Left colon (tissue), 2 donors: Measurements from ENCODE around the gene ANKRD34A. TPM values are rescaled to one million over a fixed set of nuclear protein-coding genes. Genes with fewer than 3 reads are reported as not detected.

Experiments used
- ATAC-seq: fragments of 200-7000 bp; cut with Tn5 transposase; one replicate; pipeline ENCODE4 v1.9.1; 2020; ENCODE audit warnings: mild to moderate bottlenecking, moderate library complexity
- DNase-seq, 2 donors: peaks; one replicate each; pipeline ENCODE4 v3.0.0-alpha.2; 2020
- intact Hi-C, 2 donors: fragments of 100-400 bp; cut with DNase I in 1 of 2; cut with micrococcal nuclease in 1 of 2; formaldehyde crosslinking; loops; one replicate each; pipeline versions ENCODE4 v1.11.2 to v1.14.0; 2022; cut with DNase I, micrococcal nuclease
- total RNA-seq, 2 donors: library from RNA; stranded (reverse); fragmentation: NEBNext Ultra II Directional; extraction: Animal tissue kit (Norgen Biotek cat#: 25700); gene quantifications; one replicate each; pipeline ENCODE4 v1.2.1, GENCODE V29; 2021
- donor health status: DM: no; HTN: no; CAD: no.
- donor health status: DM: yes; HTN: yes; CAD: no.

Gene ANKRD34A
- total RNA-seq, 2 donors from 2014 or later = 0.27 to 0.42 TPM

DNA sequence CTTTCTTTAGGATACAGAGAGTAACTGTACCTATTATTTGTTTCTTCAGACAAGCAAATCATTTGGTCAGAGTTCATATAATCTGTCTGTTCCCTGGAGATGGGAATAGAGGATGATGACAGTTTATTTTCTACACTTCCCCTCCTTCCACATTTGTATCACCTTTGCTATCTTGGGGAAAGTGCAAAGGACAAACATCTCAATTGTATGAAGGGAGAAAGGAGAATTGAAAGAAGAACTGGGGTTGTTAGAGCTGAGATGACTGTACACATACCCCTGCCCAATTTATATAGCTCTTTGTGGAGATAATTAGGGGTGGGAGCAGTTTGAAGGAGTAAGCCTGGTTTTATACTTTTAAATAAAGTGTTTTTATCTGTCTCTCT lies 14.1 kb upstream of the ANKRD34A start:
- DNase-seq (no peak), ATAC-seq (peak; percentile 10)
- intact Hi-C loops = loop anchor here in 1 of 2 donors (5.0 kb wide), 1 partner anchor 34 kb away; no protein-coding TSS in a partner anchor

GRCh38 chr1:145977486-145978470 lies 13.4 kb upstream of the ANKRD34A start:
- ATAC-seq (peak; percentile 41), DNase-seq (peak; percentile 78 to 90)
- intact Hi-C loops = loop anchor here in 1 of 2 donors (5.0 kb wide), 1 partner anchor 35 kb away; no protein-coding TSS in a partner anchor

DNA sequence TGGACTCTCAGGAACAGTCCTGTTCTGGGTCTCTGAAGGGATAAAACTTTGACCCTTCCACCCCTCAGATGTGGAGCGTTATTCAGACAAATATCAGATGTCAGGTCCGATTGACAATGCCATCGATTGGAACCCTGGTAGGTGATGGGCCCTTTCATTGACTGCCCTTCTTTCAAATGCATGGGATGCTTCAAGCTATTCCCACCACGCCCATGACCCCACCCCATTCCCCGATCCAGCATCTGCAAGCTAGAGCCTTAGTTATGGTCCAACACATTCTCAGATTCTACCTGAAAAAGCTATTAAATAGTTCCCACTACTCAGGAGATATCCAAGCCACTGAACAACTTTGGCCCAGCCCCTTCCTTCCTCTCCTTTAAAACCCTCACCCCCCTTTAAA lies 12.6 kb upstream of the ANKRD34A start:
- no peak for DNase-seq
- intact Hi-C loops = loop anchor here in 1 of 2 donors (5.0 kb wide), 1 partner anchor 35 kb away; no protein-coding TSS in a partner anchor
- no peak for ATAC-seq

GRCh38 chr1:145975216-145975615 lies 10.8 kb upstream of the ANKRD34A start:
- ATAC-seq (no peak), DNase-seq (no peak)
- intact Hi-C loops = loop anchor here in 1 of 2 donors (5.0 kb wide), 1 partner anchor 37 kb away; no protein-coding TSS in a partner anchor

- no peak for ATAC-seq
- no peak for DNase-seq
- intact Hi-C loops = loop anchor here in 1 of 2 donors (5.0 kb wide), 1 partner anchor 38 kb away; no protein-coding TSS in a partner anchor
These were observed 10.3 kb upstream of the ANKRD34A start for GRCh38 chr1:145974721-145975120.

DNA sequence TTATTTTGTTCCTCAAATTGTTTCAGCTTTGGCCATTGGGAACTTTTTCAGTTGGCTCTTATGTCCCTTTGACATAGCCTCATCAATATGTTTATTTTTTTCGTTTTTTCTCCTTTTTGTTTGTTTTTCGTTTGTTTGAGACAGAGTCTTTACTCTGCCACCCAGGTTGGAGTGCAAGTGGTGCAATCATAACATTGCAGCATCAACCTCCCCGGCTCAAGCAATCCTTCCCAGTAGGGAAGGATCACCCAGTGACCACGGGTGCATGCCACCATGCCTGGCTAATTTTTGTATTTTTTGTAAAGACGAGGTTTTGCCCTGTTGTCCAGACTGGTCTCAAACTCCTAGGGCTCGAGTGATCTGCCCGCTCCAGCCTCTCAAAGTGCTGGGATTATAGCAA lies 8.2 kb upstream of the ANKRD34A start:
- intact Hi-C loops = no loop called here
- ATAC-seq = no peak
- no peak for DNase-seq

GRCh38 chr1:145967288-145967687 lies 2.9 kb upstream of the ANKRD34A start:
- DNase-seq (no peak), ATAC-seq (no peak)
- intact Hi-C loops = loop anchor here in 1 of 2 donors (10.0 kb wide), 1 partner anchor 52 kb away; the partner anchor contains the start of genes ITGA10 and PEX11B

DNA sequence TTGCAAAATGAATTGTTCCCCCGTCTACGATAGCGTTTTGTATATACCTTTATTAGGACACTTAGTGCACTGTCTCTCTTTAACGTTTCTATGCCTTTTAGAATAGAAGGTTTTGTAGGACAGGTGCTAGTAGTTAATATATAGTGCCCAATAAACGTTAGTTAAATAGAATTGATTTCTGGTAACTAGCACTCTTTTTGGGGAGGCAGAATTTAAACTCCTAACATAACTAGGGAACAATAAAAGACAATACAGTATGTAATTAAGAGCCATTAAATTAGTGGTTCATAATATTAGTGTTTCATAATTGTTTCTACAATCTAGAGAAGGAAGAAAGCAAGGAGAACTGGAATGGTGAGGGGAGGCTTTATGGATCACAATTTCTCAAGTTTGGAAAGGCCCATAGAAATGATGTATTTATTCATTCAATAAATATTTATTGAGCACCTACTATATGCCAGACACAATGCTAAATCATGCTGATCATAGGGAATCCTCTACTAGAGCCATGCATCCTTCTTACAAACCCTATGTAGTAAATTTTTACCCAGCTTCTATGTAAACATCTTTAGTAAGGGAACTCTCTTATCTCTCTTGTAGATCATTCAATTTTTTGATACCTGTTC lies 857 bp upstream of the ANKRD34A start:
- intact Hi-C loops = loop anchor here in 1 of 2 donors (10.0 kb wide), 1 partner anchor 50 kb away; the partner anchor contains the start of genes ITGA10 and PEX11B
- DNase-seq = no peak
- ATAC-seq = no peak

DNA sequence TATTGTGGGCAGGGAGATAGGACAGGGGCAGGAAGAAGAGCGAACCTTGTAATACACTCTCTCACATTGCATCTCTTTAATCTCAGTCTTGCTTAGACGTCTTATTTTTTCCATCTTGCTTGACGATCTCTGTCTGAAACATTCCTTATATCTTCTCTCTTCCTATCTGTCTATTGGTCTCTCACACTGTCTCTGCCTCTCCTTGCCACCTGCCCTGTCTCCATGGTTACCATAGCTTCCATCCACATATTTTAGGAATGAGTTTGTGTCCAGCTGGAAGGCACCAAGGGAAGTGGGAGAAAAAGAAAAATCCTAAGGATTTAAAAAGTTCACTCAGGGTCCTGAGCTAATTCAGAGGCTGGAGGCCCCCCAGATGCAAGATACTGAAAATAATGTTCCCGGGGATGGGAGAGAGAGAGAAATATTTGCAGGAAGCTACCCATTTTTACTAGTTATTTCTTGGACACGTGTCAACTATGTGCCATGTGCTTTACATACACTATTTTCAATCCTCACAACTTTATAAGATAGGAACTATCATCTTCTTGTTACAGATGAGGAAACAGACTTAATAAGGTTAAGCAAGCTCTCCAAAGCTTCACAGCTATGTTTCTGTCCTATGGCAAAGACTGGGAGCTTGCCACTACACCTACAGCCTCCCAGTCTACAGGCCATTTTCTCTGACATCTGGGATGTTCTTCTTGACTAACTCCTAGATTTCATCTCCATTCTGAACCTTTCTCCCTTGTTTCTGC lies 933 bp downstream of the ANKRD34A start:
- DNase-seq = no peak
- intact Hi-C loops = loop anchor here in 1 of 2 donors (10.0 kb wide), 1 partner anchor 49 kb away; the partner anchor contains the start of genes ITGA10 and PEX11B

DNA sequence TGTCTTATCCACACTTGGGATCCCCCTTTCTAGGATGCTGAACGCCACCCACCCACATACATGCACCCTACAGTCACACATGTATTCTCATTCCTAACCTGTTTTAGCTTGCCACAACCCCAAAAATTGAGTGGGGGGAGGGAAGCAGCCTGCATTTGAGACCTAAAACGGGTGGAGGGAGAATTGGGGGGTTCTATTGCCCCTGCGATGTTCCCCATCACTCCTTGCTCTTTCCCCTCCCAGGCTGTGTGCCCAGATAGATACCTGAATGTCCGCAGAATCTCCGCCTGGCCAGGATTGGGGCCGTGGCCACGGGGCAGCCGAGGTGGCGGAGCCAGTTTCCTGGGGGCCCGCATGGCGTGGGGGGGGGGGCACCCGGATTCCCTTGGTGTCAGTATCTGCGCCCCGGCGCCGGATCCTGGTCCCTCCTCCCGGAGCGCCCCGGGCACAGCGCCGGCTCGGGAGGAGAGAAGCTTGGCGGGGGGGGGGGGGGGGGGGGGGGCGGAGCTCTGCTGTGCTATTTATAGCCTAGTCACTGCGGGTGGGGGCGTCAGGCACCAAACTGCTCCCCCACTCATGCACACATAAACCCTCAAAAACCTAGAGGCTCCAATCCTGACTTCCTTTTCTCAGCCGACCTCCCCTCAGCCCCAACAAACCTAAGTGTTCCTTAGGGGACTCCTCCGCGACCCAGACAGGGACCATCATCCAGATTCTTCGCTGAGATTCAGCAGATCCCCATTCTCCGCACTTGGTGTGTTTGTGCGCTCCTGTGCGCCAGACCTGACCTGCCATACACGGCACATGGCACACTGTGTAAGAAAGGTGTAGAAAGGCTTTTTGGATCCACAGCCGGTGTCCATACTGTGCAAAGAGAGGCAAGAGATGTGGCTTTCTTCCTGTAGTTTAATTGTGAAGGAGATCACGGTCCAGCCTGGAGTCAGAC lies 1.9 kb downstream of the ANKRD34A start:
- intact Hi-C loops = loop anchor here in 1 of 2 donors (10.0 kb wide), 1 partner anchor 48 kb away; the partner anchor contains the start of genes ITGA10 and PEX11B

More for the DNA sequence above, 933 bp downstream of the ANKRD34A start:
- no peak for ATAC-seq

GRCh38 chr1:145961425-145962156 lies 2.8 kb downstream of the ANKRD34A start:
- DNase-seq = peak; percentile 51 to 69
- intact Hi-C loops = loop anchor here in 1 of 2 donors (10.0 kb wide), 1 partner anchor 47 kb away; the partner anchor contains the start of genes ITGA10 and PEX11B
- ATAC-seq = no peak

More for the DNA sequence above, 1.9 kb downstream of the ANKRD34A start:
- ATAC-seq (no peak), DNase-seq (peak; percentile 41 to 55)

DNA sequence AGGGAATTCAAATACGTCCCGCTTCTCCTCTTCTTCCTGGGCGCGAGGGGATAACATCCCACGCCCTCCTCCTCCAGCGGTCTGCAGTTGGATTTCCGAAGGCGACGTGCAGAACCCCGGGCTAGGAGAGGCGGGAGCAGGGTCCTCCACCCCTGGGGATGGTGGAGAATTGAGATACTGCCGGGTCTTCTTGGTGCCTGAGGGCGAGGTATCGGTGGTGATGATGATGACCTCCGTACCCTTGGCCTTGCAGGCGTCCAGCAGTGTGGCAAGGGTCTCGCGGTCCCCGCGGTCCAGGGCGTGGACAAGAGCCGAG lies 3.3 kb downstream of the ANKRD34A start:
- ATAC-seq = no peak
- intact Hi-C loops = loop anchor here in 1 of 2 donors (10.0 kb wide), 1 partner anchor 46 kb away; the partner anchor contains the start of genes ITGA10 and PEX11B
- no peak for DNase-seq

DNA sequence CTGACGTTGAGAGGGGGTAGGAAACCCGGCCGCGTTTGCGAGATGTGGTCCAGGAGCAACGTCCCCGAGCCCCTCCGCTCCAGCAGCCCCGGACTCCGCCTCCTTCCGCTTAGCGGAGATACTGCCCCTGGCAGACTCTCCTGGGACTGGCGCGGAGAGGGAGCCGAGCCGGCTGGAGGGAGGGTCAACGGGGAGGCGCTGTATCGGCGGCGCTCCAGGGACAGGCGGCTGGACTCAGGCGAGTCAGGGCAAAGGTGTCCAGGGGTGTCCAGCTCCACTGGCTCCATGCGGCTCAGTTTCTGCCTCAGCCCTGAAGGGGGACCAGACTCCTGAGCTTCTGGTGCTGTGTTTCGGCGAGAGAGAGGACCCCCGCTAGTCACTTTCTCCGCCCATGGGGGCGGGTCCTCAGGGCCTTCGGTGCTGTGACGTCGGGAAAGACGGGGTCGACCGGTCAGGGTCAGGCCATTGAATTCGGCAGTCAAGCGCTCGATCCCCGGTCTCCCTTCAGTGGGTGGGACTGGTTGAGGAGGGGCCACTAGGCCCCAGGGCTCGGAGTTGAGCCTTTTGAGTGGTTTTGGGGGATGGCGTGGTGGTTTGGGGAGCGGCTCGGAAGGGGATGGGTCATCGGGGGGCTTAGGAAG lies 3.8 kb downstream of the ANKRD34A start:
- ATAC-seq (peak; percentile 28), DNase-seq (peak; percentile 72 to 78)
- intact Hi-C loops = loop anchor here in 1 of 2 donors (10.0 kb wide), 1 partner anchor 46 kb away; the partner anchor contains the start of genes ITGA10 and PEX11B

DNA sequence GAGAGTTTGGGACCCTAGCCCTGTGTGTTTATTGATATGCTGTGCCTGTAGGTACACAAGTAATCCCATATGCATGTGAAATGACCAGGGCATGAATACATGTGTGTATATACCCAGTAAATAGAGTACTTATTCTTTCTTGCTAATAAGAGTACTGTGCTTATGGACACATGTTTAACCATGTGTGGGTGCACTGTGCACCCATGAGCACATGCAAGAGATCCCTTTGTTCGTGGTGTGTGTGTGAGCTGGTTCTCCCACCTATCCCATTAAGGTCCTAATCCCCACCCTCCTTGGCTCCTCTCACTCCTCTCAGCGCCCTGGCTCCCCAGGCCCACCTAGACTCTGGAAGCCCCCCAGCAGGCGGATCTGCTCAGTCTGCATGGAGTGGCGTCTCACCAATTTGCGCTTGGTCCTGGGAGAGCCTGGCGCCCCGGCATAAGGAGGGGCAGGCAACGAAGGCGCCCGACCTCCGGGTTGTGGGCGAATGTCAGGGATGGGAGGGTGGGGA lies 4.4 kb downstream of the ANKRD34A start:
- intact Hi-C loops = loop anchor here in 1 of 2 donors (10.0 kb wide), 1 partner anchor 45 kb away; the partner anchor contains the start of genes ITGA10 and PEX11B
- DNase-seq (no peak), ATAC-seq (no peak)

- ATAC-seq (no peak), DNase-seq (no peak)
- intact Hi-C loops = no loop called here
These were observed 5.0 kb downstream of the ANKRD34A start for GRCh38 chr1:145959333-145959732.

- ATAC-seq = no peak
- intact Hi-C loops = no loop called here
These were observed 5.6 kb downstream of the ANKRD34A start for GRCh38 chr1:145958734-145959133.

More at GRCh38 chr1:145958734-145959133, 5.6 kb downstream of the ANKRD34A start:
- no peak for DNase-seq
